ENCODE results near the gene MANSC4.

The MANSC4 gene

DNA sequence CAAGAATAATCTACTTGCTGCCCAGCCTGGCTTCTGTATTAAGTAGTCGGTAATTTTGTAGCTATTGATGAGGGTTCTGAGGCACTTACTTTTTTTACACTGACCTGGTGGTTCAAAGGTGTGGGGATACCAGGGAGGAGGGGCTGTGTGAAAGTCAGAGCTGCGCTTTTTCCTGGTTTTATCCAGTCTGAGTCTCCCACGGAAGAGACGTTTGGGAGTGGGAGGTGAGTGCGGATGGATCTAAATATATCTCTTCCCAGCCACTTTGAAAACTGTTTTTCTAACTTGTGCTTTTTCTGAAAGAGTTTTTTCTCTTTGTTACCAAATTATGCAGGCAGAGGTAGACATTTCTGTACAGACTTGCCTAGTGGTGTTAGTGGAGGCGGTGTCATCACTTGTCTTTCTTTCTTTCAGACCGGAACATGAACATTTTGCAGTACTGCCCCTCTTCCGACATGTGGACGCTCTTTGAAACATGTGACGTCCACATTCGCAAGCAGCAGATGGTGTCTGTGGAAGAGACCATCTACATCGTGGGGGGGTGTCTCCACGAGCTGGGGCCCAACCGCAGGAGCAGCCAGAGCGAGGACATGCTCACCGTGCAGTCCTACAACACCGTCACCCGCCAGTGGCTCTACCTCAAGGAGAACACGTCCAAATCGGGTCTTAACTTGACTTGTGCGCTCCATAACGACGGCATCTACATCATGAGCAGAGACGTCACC, 17.4 kb upstream of the MANSC4 start:
- no peak for DNase-seq

DNA sequence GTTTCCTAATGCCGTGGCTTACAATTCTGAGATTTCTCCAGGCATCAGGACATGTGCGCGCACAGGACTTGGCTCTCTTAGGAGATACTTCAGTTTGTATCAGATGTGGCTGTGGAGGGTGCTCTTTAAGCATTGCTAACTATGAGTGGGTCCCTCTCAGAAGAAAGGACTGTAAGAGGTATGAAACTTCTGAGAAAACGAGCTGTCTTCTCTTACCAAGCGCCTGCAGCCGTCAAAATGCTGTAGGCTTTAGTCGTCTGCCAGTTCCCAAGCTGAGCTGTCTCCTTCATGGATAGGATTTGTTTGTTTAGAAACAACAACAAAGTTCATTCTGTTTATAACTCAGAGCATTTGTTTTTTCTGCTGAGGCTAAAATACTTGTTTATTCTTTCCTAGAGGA, 16.1 kb upstream of the MANSC4 start:
- DNase-seq = no peak

DNA sequence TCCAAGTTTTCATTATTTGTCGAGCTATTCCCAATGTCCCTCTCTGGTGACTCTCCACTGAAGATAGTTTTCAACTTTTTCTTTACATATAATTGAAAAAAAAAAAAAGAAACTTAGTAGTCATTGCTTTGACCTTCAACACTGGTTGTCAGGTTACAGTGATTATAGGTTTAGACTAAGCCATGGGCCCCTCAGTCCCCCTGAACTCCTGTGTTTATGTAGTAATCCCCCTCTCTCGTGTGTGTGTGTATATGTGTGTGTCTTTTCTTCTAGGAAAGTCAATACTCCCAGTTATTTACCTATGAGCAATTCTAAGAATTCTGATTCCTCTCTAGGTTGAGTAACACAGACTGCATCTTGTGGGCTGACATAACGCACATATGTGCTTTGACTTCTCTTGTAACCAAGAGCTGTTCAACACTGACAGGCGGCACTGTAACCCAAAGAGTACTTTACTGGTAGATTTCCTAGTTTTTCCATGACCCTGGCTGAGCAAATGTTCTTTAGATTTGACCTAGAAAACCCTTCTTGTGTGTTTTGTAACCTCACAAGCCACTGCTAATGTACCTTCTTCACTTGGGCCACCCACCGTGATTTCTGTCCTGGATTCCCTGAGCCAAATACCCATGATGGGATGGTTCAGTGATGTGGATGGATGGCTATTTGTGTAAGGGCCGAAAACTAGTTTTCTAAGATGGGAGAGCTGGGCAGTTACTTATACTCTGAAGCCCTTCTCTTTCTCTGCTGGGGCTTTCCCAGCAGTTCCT, 15.0 kb upstream of the MANSC4 start:
- DNase-seq = no peak

DNA sequence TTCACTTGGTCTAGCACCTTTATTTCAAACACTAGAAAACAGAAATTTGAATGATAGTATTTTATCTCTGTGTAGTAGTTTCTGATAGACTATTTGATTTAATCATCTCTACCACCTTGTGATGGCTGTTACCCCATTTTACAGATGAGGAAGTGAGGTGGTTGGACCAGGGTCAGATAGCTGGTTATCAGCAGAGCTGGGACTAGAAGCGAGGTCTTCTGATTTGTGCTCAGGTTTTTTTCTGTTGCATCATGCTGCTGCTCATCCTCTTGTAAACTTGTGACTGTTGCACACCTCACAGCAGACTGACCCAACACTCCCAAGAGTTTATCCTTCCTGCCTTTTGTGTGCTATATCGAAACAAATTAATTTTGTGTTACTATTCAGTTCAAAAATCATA, 10.1 kb upstream of the MANSC4 start:
- no peak for DNase-seq

DNA sequence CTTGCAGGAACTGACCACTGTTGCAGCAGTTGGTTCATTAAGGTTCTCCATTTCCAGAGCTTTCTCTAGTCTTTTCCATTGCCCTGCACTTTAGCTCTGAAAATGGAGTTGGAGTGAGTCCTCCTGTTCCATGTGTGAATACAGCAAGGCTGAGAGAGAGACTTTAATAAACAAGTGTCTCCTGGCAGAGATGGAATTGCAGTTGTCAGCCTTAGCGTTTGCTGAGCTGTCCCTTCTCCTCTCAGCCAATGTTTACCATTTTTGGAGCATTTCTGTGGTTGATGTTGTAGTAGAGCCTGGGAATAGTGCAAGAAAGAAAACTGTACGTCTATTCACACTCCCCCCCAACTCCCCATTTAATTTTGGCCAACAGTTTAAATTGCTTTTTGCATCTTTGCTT, 7.5 kb upstream of the MANSC4 start:
- DNase-seq = no peak

DNA sequence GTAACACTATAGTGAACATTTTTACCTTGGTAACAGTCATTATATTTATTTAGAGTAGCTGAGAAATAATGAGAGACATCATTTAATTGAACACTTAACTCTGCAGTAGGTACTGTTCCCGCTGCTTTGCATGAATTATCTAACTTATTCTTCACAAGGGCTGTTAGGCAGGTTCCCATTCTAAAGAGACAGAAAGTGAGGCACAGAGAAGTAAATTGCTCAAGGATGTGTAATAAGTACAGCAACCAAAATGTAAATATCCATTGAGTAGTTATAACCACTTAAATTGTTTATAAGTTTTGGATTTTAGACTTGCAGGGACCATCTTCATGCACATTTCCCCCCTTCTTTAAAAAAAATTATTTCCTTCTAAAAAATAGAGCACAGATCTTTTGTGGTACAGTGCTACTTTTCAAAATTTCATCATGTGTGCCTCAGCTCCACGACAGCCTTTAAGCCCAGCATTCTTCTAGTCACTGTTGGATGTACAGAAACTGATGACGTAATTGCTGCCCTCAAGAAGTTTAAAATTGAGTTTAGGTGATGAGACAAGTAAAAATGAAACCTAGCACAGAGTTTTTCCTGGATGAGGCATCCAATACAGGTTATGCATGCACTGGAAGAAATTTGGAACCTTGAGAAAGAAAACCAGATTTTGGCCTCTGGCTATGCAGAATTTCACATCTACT, 6.0 kb upstream of the MANSC4 start:
- DNase-seq = no peak

DNA sequence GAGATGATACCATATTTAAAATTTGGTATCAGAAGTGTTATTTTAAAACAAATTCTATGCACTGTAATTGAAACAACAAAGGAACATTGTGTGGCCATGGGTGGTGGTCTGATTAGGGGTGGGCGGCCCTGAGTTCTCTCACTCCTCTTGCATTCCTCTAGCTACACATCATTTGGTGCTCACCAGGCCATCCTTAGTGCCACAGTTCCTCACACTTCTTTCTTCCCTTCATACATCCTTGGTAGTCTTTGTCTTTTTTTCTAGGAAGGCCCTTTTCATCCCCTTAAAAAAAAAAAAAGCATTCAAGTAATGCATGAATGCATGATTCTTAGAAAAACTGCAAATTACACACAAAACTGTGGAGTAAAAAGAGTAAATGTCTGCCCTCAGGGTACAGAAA, 2.4 kb upstream of the MANSC4 start:
- no peak for DNase-seq

DNA sequence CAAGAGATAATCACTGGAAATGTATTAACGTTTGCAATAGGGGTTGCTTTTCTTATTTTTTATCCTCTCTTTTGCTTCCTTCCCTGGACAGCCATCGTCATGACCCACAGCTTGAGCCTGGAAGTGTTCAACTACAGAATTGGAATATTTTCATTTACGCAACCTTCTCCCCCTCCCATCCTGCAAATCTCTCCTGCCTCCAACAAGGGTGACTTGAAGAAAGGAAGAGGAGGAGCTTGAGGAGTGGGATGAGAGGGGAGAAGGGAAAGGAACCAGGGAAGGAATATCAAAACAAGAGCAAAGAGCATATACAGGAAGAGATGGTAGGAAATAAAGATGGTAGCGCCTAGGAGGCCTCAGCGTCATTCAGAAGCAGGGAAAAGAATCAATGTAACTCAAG, 1.6 kb upstream of the MANSC4 start:
- no peak for DNase-seq

DNA sequence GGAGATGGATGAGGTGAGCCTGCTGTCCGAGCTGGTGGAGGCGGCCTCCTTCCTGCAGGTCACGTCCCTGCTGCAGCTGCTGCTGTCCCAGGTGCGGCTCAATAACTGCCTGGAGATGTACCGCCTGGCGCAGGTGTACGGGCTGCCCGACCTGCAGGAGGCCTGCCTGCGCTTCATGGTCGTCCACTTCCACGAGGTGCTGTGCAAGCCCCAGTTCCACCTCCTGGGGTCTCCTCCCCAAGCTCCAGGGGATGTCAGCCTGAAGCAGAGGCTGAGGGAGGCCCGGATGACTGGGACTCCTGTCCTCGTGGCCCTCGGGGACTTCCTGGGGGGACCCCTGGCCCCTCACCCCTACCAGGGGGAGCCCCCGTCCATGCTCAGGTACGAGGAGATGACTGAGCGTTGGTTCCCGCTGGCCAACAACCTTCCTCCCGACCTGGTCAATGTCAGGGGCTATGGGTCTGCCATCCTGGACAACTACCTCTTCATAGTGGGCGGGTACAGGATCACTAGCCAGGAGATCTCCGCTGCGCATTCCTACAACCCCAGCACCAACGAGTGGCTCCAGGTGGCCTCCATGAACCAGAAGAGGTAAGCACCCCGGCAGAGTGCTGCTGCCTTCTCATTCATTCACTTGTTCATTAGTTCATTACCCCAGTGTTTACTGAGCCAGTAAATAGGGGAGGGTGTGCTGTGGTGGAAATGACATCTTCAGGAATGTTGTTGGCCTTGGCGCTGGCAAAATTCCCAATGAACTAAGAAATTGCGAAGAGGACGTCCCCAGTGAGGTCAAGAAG, 774 bp upstream of the MANSC4 start:
- no peak for DNase-seq

DNA sequence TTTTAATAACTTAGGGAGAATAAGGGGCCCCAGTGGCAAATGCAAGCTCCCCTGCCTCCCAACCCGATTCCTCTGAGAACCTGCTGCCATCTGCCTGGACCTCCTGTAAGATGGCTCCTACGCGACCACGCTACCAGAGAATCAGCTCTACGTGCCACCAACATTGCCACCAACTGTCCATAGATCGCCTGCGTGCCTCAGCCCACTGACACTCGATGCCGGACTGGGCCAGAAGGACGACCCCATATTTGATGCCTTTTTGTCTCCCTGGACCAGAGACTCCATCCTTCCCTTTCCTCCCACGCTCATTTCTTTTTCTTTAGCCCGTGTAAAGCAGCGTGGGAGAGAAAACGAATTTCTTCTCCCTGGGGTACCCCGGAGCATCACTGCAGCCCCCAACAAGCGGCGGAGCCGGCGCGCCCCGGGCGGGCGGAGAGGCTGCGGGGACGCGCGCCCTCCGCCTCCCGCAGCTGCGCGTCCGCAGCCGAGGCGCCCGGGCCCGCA, 568 bp downstream of the MANSC4 start:
- no peak for DNase-seq

DNA sequence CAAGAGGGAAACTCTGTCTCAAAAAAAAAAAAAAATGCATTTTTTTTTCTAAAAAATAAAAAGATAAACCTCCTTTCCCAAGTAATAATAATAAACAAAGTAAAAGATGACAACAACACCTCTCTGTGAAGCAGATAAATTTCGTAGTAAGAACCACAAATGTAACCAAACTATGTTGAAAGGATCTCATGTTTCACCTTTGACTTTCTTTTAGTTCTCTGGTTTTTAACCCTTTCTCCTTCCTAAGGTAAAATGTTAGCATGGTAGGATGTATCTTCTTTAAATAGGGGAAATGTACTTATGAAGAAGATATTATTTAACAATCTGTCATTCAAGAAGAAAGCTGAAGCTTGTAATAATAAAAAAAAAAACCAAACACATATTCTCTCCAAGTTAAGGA, 1.8 kb downstream of the MANSC4 start:
- DNase-seq = no peak

DNA sequence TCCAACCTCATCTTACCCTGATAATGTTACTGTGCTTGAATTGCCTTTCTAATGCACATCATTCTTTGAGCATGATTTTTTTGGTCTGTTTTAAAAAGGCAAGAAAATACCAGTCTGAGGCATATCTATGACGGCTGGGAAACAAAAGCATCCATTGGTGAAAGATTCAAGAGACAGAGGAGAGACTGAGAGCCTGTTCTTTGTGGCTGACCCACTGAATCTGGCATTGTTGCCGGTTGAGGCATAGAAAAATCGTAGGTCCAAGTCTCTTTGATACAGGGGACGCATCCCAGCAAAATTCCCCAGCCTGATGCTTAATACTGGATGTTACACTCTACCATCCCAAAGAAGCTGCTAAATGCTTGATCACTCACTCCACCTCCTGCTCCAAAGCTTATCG, 2.9 kb downstream of the MANSC4 start:
- DNase-seq = no peak

DNA sequence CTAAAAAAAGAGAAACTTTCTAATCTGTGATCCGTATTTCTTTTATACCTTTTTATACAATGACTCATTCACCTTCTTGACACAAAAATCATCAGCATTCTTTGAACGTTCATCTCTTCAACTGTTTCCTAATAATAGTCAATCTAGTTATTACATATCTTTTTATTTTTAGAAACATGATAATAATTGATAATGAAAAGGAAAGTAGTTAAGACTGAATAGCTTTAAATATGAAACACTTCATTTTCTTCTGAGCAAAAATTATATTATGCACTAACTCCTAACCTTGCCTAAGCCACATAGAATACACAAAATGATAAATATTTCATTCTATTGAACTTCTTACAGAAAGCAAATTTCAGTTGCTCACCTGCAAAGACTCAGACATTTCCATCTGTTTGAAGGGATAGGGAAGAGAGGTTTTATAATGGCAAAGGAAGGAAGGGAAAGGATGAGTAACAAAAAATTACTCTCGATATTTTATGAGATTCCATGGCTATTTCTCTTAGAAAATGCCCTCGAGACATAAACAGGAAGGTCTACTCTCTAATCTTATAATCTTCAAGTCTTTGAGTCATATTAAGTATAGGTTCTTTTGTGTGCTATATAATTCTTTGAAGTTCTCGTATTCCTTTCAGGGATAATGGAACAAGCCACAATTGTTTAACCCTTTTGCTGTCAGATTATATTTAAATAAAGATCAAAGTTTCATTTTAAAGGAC, 7.5 kb downstream of the MANSC4 start:
- DNase-seq = no peak

DNA sequence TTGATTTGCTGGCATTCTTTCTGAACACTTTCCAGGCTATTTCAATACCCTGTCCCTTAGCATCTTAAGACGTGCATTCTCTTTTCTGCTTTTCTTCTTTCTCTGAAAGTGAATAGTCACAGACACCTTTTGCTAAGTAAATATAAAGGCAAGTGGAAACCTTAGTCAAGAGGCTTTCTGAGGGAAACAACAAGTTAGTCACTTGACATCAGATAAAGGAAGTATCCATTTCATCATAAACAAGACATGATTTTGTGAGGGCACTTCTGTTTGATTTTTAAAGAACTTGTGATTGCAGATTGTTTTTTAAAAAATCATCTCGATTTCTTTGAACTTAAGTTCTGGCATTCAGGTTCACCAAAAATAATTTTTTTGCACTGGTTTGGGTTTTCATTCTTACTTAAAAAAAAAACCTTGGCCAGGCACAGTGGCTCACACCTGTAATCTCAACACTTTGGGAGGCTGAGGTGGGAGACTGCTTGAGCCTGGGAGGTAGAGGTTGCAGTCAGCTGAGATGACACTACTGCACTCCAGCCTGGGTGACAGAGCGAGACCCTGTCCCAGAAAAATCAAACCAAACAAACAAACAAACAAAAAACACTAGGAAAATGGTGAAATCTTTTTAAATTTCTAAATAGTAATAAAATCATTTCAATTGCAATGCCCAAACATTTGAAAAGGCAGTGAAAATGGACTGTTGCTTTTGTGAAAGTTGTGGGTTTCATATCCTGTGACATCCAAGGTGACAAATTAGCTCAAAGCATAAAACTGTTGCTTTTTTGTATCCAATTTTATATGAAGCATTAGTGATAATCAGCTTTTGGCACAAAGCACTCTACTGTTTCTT, 8.3 kb downstream of the MANSC4 start:
- DNase-seq = no peak

DNA sequence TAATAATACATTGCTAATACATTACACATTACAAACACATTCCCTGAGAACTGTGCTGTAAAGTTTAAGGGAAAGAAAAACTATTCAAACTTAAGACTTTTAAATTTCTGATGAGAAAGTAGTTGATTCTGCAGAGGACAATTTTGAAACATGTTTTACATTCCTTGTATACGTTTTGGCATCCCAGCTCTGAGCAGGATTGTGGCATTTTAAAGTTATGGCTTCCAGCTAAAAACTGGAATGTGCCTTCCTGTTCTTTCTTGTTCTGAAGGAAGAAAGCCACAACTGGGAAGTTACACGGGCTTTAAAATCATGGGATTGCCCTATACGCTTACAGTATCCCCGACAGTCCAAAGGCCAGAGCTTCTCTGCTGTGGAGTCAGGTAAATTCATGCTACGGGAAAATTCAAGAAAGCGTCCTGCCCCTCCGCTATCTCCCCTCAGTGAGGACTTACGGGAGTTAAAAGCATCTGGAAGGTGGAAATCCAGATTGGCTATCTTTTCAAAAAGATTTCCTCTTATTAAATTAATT, 10.8 kb downstream of the MANSC4 start:
- no peak for DNase-seq

DNA sequence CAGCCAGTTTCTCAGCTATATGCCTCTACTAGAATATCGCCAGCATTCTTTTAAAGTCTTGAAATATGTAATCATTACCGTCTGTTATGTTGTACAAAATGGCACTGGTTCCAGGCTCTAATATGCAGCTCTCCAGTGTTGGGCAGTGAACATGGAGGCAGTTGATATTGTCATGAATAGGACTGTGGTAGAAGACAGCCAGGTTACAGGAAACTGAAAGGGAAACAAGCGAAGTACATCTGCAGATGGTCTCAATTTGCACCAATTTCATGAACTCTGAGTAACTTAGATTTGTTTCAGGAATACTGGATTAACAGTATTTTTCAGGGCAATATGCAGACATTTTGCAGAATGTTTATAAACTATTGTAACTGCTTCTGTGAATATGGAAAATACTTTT, 13.4 kb downstream of the MANSC4 start:
- DNase-seq = no peak

DNA sequence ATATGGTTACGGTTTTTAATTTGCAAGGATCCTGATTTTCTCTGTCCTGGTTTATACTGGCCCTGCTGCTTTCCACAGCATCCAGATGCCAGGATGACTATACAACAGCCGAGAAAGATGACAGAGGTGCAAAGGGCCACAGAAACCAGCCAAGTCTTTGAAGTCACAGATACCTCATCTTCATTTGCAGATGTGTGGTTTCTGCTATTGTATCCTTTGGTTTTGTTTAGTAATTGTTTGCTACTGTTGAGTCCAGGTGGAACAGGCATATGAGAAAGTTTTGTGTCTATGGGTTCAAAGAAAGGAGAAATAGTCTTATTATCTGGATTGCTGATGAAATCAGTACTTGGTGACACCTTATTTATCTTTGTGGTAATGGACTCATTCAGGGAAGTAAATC, 17.3 kb downstream of the MANSC4 start:
- no peak for DNase-seq

DNA sequence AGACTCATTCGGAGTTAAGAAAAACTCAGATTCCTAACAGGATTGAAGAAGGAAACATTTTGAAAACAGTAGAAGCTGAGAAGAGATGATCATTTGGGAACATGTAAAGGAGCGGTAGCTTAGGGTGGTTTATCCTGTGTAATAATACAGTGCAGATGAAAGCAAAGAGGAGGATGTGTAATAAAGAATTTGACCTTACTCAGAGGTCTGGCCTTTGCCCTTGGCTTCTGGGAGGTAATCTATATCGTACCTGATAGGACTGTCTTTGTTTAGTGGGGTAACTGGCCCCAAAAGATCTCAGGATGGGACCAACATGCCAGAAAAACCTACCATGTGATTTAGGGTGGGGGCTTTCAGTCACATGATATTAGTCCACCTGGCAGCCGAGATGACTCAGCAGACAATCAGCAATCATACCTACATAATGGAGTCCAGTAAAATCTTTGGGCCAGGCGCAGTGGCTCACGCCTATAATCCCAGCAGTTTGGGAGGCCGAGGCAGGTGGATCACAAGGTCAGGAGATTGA, 23.3 kb downstream of the MANSC4 start:
- DNase-seq = no peak

DNA sequence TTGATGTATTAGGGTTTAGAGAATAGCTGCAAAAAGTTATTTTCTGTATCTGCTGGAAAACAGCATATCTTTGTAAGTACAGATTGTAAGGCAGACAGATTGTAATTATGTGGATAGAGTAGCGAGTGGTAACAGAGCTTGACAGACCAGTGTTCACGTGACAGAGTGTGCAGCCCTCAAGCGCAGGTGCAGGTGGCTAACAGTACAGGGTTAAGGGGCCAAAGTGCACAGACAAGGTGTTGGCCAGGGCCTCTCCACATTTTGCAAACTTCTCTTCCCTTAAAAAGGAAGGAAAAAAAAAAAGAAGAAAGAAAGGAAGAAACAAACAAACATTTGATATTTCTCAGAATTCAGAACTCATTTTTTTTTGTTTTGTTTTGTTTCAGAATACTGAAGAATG, 25.2 kb downstream of the MANSC4 start:
- no peak for DNase-seq

DNA sequence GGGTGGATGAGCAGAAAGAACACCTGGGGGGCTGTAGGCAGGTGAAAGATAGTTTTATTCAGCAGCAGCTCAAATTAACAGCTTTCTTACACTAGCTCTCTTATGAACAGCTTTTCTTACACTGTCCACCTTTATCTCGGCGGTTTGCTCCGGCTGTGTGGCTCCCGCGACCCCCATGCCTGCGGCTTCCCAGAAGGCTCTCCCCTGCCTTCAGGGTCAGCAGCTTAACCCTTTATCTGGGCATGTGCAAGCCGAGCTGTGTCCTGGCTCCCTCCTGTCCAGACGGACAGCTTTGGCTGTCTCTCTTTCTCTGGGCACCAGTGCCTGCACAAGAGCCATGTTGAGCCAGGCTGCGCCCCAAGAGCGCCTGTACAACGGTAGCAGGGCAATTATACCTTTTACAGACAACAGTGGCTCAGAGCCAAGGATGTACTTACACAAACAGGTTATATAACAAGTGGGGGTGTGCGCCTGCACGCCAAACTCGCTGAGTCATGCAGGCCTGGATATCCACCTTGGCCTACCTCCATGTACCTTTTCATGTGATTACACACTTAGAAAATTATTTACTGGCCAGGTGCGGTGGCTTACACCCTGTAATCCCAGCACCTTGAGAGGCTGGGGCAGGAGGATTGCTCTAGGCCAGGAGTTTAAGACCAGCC, 28.5 kb downstream of the MANSC4 start:
- DNase-seq = no peak

Data from bone marrow (tissue), 2 donors.